NCI-H524 treated with DMSO at 0.1 percent for 48 hours (cell line): ENCODE data around the gene CHD1L.
"Not testable (repeated sequence)": the region's sequence is repeated elsewhere in the genome, so short reads cannot be mapped to it uniquely, and the experiment has no call there.

ENCODE experiments used
- DNase-seq: peaks from one replicate; lab custom pipeline; 2025; lab: John Stamatoyannopoulos, UW

Gene CHD1L

DNA sequence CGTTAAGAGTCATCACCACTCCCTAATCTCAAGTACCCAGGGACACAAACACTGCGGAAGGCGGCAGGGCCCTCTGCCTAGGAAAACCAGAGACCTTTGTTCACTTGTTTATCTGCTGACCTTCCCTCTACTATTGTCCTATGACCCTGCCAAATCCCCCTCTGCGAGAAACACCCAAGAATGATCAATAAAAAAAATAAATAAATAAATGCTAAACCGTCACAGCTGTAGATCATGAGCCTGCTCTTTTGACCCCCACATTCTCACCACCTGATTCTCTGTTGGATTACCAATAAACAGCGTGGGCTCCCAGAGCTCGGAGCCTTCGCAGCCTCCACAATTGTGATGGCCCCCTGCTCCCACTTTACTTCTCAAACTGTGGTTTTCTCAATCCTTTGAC lies 8.6 kb upstream of the CHD1L start:
- not testable (repeated sequence) for DNase-seq

DNA sequence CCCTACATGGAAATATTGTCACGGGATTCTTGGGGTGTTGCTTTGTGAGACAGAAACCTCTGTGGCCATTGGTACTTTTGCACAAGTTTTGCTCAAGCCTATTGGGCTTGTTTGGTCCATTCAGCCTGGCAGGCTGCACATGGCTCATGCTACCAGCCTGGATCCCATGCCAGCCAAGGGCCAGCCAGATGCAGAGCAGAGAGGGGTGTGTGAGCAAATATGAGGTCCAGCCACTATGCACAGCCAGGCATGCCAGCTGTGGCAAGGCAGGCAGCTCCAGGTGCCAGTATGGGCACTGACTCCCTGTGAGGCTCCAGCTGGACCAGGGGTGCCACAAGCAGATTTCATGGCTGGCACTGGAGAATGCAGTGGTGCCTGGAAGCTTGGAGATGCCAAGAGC lies 6.7 kb upstream of the CHD1L start:
- no peak for DNase-seq

DNA sequence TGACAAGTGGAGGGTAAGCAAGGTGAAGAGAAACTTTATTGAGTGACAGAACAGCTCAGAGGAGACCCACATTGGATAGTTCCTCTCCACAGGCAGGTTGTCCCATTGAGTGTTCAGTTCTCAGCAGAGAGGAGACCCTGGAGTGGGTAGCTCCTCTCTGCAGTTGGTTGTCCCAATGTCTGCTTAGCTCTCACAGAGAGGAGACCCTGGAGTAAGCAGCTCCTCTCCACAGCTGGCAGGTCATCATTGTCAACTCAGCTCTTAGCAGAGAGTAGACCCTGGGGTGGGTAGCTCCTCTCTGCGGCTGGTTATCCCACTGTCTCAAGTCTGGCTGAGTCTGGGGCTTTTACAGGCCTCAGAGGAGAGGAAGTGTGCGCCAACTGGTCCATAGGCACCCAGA lies 6.0 kb upstream of the CHD1L start:
- DNase-seq, result no peak

DNA sequence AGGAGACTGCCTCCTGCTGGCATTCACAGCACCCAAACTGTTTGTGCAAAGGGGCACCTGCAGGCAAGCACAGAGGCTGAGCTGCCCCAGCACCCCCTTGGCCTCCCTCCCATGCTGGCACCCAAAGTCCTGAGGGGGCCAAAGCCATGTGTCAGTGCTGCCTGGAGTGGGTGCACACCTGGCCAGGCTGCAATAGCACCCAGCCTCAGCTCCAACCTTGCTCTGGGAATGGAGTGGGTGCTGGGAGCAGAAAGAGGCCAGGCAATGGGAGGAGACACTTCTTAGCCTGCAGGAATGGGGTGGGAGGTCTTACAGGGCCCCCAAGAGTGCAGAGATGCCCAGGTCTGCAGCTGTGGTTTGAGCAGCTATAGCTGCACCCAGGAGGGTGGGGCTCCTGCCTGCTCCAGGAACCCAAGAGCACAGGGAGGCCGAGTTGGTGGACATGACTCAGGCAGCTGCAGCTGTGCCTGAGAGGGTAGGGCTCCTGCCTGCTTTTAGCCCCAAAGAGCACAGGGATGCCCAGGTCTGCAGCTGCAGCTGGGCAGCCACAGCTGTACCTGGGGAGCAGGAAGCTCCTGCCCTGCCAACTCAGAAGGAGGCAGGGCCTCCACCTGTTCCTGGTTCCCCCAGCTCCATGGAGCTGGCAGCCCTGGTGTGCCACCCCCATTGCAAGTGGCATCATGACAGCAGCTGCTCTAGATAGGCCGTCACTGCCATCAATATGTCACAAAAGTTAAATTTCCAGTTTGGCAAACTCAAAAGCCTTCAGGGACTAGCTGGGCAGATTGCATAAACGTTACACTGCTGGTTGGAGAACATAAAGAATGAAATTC lies 5.3 kb upstream of the CHD1L start:
- DNase-seq, result no peak

DNA sequence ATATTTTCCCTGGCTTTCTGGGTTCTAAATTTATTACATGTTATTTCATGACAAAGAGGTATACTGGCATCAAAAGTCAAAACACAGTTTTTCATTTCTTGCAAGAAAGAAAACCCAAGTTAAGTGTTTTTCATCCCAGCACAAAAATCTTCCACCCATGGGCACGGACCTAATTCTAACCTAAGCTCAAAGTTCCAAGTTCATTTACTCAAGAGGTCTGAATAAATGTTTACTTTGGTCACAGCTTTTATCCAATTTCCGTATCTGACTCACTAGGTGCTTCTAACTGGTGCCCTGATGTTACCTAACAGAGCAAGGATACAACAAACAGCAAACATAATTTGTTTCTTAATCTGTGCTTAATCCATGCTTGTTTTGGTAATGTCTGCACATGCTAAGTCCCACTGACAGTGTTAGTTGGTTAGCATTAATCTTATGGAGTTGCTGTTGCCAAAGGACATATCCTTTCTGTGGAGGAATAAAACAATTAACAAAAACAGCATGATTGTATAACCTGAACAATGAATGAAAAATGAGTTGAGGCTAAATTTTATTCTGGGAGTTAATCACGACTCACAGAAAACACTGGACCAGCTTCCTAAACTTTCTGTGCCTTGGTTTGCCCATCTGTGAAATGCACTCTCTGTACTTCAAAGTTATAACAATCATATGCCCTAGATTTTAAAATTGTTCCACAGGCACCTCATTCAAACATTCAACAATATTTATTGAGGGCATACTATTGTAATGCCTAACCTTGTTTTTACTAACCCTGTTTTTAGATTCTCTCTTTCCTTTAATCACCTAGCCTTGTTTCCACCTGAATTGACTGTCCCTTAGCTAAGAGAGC lies 4.2 kb upstream of the CHD1L start:
- no peak for DNase-seq

DNA sequence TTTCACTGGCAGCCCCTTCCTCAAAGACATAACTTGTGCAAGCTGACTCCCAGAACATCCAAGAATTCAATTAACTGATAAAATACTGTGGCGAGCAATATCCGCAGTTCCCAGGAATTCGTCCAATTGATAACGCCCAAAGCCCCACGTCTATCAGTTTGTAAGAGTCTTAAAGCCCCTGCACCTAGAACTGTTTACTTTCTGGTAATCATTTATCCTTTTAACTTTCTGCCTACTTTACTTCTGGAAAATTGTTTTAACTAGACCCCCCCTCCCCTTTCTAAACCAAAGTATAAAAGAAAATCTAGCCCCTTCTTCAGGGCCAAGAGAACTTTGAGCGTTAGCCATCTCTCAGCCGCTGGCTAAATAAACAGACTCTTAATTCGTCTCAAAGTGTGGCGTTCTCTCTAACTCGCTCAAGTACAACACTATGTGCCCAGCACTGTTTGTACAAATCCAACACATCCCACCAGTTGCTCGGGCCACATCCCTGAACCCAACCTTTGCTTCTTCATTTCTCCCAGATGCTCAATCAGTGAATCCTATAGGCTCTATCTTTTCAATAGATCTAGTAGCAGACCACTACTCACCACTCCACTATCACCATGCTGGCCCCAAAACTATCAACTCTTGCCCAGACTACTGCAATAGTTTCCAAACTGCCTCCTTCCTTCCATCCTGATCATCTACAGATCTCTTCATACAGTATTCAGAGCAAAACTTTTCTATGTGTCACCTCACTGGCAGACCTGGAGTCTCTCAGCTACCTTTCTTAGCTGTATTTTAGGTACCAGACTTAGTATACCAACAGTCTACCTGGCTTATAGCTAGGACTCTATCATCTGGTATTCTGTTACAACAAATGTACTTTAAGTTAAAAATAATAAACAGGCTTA lies 3.3 kb upstream of the CHD1L start:
- no peak for DNase-seq

DNA sequence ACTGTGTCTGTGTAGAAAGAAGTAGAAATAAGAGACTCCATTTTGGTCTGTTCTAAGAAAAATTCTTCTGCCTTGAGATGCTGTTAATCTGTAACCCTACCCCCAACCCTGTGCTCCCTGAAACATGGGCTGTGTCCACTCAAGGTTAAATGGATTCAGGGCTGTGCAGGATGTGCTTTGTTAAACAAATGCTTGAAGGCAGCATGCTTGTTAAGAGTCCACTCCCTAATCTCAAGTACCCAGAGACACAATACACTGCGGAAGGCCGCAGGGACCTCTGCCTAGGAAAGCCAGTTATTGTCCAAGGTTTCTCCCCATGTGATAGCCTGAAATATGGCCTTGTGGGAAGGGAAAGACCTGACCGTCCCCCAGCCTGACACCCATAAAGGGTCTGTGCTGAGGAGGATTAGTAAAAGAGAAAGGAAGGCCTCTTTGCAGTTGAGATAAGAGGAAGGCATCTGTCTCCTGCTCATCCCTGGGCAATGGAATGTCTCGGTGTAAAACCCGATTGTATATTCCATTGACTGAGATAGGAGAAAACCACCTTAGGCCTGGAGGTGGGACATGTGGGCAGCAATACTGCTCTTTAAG lies 2.3 kb upstream of the CHD1L start:
- not testable (repeated sequence) for DNase-seq

DNA sequence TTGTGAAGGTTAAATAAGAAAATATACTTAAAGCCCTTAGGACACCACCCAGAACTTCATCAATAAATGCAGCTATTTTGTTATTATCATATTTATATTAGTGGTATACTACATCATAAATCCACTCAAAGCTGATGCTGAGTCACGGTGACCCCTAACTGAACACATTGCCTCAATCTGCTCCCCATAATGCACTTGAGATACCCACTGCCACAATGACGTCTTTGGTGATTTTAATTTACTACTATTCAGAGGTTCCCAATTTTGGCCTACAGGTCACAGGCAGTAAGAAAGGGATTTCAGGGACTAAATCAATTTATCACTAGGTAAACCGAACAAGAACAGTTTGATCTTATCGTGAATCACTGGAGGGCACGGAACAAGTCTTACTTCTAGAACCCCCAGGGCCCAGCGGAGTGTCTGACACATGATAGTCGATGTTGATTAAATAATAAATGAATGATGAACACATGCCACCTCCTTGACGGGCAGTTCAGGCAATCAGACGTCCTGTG lies 493 bp upstream of the CHD1L start:
- no peak for DNase-seq

DNA sequence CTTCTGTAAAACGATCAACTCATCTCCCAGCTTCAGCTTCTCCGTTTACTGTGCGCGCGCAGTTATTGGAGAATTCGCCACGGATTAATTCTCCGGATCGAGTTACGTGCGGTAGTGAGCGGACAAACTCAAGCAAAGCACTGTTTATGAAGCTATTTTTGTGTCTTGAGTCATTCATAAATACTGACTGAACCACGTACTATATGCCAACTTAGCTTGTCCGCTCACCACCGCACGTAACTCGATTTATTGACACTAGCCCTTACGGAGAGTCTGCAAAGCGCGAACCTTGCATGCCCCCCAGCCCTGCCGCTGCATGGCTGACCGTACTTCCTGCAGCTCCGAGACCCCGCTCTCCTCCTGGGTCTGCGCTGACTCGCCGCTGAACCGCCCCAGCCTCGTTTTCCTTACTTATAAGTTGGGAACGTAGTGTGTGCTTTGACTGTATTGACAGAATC lies 773 bp downstream of the CHD1L start:
- no peak for DNase-seq

DNA sequence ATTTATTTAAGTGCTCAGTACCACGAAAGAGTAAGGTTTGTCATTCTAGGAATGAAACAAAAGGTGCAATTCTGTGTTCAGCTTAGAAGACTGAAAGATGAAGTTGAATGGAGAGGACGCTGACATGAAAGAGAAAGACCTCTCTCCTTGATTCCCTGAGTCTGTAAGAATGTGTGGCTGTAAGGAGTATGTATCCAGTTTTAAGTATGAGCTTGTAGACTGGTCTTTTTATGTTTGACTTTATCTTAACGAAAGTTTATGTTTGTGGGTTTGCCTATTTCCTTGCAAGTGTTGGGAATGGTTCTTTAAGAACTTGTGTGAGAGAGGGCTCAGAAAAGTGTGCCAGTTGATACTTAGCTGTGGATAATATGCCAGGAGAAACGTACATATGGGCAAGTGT lies 1.4 kb downstream of the CHD1L start:
- no peak for DNase-seq

DNA sequence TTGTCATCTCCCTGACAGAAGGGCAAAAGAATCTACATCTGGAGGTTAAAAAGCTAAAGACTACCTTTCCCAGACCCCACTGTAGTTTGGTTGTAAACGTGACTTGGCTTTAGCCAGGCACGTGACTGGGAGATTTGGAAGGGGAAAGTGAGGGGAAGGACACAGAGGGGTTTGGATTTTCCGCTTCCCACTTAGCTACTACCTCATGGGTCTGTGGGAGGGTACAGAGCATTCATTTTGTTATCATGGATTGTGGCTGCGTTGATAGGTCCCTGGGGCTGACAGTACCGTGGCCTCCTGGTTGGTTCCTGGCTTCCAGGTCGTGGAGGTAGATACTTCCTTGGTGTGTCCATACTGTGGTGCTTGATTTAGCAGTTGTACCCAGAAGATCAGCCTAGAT lies 2.6 kb downstream of the CHD1L start:
- no peak for DNase-seq

DNA sequence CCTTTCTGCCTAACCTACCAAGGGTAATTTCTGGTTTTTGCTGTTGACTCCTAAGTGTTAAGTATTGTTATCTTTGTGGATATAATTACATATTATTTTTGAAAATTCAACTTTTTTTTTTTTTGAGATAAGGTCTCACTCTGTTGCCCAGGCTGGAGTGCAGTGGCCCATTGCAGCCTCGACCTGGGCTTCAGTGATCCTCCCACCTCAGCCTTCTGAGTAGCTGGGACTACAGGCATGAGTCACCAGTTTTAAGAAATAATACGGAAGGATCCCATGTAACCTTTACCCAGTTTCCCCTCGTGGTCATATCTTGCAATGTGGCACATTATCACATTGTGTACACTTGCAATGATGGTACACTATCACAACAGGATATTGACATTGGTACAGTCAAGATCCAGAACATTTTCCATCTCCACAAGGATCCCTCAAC lies 3.1 kb downstream of the CHD1L start:
- no peak for DNase-seq

DNA sequence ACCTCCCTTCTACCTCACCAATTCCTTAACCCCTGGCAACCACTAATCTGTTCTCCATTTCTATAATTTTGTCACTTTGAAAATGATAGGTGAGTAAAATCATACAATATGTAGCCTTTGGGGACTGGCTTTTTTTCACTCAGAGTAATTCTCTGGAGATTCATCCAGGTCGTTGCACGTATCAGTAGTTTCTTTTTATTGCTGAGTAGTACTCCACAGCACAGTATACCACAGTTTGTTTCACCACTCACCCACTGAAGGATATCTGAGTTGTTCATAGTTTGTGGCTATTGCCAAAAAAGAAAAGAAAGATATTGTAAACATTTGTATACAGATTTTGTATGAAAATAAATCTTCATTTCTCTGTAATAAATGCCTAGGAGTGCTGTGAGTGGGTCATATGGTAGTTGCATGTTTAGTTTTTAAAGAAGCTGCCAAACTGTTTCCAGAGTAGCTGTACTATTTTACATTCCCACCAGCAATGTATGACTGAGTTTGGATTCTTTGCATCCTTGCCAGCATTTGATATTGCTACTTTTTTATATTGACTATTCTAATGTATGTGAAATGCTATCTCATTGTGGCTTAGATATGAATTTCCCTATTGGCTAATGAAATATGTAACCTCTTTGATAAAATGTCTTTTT lies 3.7 kb downstream of the CHD1L start:
- DNase-seq, result no peak

DNA sequence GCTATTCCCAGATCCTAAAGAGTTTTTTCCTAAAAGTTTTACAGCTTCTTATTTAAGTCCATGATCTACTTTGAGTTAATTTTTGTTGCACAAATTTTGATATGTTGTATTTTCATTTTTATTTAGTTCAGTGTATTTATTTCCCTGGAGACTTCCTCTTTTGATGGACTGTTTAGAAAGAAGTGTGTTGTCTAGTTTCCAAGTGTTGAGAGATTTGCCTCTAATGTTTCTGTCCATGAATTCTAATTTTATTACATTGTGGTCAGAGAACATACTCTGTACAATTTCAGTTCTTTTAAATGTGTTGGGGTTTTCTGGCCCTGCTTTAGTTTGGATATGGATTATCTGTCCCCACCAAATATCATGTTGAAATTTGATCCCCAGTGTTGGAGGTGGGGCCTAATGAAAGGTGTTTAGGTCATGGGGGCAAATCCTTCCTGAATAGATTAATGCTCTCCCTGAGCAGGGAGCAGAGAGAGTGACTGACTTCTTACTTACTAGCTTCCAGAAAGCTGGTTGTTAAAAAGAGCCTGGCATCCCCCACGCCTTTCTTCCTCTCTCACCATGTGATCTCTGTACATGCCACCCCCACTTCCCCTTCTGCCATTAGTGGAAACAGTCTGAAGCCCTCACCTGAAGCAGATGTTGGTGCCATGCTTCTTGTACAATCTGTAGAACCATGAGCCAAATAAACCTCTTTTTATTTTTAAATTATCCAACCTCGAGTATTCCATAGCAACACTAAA lies 4.6 kb downstream of the CHD1L start:
- DNase-seq, result no peak

DNA sequence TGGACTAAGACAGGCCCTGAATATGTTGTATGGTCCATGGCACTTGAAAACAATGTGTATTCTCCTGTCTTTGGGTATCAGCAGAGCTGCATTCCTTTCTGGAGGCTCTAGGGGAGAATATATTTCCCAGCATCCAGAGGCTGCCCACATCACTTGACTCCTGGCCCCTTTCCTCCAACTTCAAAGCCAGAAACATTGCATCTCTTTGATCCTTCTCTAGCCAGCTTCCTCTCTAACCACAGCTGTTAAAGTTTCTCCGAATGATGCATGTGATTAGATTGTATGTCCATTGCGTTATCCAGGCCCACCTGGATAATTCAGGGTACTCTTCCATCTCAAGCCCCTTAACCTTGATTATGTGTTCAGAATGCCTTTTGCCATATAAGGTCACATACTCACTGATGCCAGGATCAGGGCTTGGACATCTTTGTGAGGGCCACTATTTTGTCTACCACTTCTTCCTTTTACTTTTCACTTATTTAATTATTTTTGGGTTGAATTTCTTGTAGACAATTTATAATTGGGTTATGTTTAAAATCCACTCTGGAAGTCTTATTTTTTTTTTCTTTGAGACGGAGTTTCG lies 5.3 kb downstream of the CHD1L start:
- DNase-seq, result no peak

DNA sequence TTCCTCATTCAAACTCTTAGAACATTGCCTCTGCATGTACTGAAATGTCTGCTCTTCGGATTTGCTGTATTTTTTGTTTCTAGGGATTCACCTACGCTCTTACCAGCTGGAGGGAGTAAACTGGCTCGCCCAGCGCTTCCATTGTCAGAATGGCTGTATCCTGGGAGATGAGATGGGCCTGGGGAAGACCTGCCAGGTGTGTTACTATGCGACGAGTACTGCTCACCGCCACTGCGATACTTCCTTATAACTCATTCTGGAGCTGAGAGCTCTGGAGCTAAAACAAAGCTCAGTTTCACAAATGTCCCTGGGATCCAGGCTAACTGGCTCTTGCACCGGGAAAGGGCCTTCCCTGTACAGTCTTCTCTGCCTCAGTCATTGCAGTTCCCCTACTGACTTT lies 10.1 kb downstream of the CHD1L start:
- no peak for DNase-seq

DNA sequence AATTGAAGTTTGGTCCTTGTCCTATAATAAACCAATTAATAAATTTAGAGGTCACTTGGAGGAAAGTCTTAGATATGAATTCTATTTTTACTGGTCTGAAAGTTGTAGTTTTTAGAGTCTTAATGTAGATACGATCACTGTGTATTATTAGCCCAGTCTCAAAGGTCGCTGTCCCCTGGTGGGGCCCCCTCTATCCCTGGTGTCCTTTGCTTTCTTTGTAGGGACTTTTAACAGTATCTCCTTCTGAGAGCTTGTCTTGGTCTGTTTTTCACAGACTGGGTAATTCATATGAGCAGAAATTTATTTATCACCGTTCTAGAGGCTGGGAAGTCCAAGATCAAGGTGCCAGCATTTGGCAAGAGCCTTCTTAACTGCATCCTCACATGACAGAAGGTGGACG lies 18.5 kb downstream of the CHD1L start:
- DNase-seq, result no peak

DNA sequence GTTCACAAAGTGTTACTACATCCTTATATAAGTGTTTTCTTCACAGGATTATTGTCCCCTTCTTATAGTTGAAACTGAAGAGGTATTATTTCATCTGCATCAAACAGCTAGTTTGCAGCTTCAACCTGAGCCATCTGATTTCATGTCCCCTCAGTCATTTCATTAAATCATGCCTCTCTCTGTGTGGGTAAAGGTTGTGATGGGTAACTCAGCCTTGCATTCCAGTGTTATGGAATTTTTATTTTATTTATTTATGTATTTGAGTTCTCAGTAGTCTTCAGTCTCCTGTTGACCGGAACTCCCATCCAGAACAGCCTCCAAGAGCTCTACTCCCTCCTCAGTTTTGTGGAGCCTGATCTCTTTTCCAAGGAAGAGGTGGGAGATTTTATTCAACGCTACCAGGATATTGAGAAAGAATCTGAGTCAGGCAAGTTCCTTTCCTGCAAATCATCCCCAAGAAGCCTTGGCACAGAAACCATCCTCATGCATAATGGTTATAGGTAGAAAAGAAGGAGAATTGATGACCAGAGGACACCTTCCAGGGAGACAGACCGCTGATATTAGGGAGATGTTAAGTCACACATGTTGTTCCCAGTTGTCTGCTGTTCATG lies 21.8 kb downstream of the CHD1L start:
- DNase-seq, result no peak

DNA sequence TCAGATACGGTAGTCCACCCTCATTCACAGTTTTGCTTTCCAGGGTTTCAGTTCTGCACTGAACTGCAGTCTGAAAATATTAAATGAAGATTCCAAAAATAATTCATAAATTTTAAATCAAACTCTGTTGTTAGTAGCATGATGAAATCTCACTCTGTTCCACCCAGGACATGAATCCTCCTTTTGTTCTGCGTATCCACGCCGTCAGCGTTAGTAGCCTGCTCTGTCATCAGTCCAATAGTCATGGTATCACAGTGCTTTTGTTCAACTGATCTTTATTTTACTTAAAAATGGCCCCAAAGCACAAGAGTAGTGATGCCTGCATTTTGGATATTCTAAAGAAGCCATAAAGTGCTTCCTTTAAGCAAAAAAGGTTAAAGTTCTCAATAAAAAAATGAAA lies 23.9 kb downstream of the CHD1L start:
- DNase-seq, result no peak
